Spinal cord (tissue), 10 donors: ENCODE measurements around the gene PAQR7. TPM values are rescaled to one million over a fixed set of nuclear protein-coding genes. Genes with fewer than 3 reads are reported as not detected.

Source experiments
- DNase-seq, 6 donors: peaks; one replicate each; pipeline versions ENCODE4 v3.0.0 to v3.0.0-alpha.2; 2013 to 2015; ENCODE audit warnings: low spot score in 6 of 6, low read depth in 4 of 6
- H3K27ac ChIP-seq: one replicate; pipeline ENCODE4 v1.5.1; 2013; ENCODE audit warnings: low read depth, low read length, control low read depth
- H3K27me3 ChIP-seq: one replicate; pipeline ENCODE4 v1.6.1; 2013; ENCODE audit warnings: low read length; ENCODE audit not compliant: control insufficient read depth, insufficient read depth
- H3K36me3 ChIP-seq: one replicate; pipeline ENCODE4 v1.6.1; 2013; ENCODE audit warnings: low read length; ENCODE audit not compliant: control insufficient read depth, insufficient read depth
- H3K4me1 ChIP-seq: one replicate; pipeline ENCODE4 v1.6.1; 2013; ENCODE audit warnings: low read length; ENCODE audit not compliant: control insufficient read depth, insufficient read depth
- H3K4me3 ChIP-seq: one replicate; pipeline ENCODE4 v1.5.1; 2013; ENCODE audit warnings: low read depth, low read length, control low read depth
- H3K9me3 ChIP-seq: one replicate; pipeline ENCODE4 v1.6.1; 2013; ENCODE audit warnings: low read length; ENCODE audit not compliant: control insufficient read depth, insufficient read depth
- WGBS: methylation state at CpG from one replicate; pipeline ENCODE4 v1.1.5; 2013; ENCODE audit warnings: missing lambda C conversion rate; ENCODE audit not compliant: insufficient coverage; 5-methylcytosine and 5-hydroxymethylcytosine counted together
- polyA plus RNA-seq, 2 donors: library from polyadenylated mRNA; unstranded; fragments of 120-200 nt; gene quantifications; one replicate each; pipeline ENCODE4 v1.2.1, GENCODE V29; 2013; ENCODE audit not compliant: insufficient read length in 2 of 2
- total RNA-seq, 2 donors: library from RNA; depleted of rRNA in 1 of 2; stranded (reverse); fragments of 120-200 nt in 1 of 2; fragments of >200 nt in 1 of 2; gene quantifications; one replicate each; pipeline versions ENCODE4 v1.2.3 to v1.2.4, GENCODE V29; 2013 to 2014
- donor health status: healthy.

The PAQR7 gene
- total and polyA plus RNA-seq, 4 donors, result 7.6 to 18.8 (median 12.6) TPM

DNA sequence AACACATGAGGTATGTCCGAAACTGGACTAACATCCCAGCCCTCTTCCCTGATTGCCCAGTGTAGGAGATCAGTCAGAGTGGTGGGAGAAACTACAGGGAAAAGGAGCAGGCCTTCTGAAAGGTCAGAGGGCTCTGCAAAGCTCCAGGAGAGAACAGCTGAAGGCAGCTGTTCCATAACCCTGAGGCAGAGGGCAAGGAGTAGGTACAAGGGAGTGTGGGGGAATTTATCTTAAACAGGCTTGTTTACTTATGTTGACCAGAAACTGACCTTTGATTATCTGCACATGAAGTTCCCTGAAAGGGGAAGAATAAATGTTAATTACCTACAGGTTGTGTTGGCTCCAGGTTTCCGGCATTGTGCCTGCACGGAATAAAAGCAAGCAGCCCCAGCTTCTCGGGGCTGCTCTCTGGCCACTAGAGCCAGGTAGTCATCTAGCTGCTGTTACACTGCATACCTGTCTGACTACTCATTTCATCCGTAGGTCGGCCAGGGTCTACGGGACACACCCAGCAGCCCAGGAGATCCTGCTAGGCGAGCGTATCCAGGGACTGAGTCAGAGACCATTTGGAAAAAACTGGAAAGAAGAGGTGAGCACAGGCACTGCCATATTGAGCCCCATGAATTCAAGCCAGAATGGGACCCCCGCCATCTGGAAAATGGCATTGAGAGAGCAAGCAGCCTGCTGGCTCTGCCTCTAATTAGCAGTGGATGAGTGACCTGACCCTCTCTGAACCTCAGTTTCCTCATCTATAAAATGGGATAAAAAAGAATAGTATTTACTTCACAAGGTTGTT lies 14.9 kb upstream of the PAQR7 start:
- Histone ChIP-seq H3K27me3 (no peaks in the 10 kb centered on the region), H3K4me1 (peaks cover 16% of the 10 kb centered on the region), H3K9me3 (no peaks in the 10 kb centered on the region), H3K36me3 (peaks cover 49% of the 10 kb centered on the region), H3K4me3 (no peak overlapping the region), H3K27ac (no peak overlapping the region)
- WGBS, result 86% methylated on average over 9 of the region's 10 CpGs
- DNase-seq, result no peak

DNA sequence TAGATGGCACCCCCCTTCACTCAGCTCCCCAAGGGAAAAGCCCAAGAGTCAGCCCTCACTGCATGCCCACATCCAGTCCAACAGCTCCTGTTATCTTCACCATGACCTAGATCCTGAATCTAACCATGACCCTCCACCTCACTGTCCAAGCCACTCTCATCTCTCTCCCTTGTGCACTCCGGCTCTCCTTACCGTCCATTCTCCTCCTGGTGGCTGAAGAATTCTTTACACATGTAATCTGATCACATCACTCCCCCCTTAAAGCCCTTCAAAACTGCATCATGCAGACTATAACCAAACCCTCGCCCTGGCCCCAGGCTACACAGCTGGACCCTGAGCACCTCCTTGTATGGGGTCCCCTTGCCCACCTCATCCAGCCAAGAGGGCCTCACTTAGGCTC lies 14.0 kb upstream of the PAQR7 start:
- 71% methylated on average over 3 of the region's 3 CpGs for WGBS
- Histone ChIP-seq H3K4me3 (no peak overlapping the region), H3K4me1 (peaks cover 11% of the 10 kb centered on the region), H3K9me3 (no peaks in the 10 kb centered on the region), H3K27me3 (no peaks in the 10 kb centered on the region), H3K36me3 (peaks cover 58% of the 10 kb centered on the region), H3K27ac (no peak overlapping the region)
- no peak for DNase-seq

DNA sequence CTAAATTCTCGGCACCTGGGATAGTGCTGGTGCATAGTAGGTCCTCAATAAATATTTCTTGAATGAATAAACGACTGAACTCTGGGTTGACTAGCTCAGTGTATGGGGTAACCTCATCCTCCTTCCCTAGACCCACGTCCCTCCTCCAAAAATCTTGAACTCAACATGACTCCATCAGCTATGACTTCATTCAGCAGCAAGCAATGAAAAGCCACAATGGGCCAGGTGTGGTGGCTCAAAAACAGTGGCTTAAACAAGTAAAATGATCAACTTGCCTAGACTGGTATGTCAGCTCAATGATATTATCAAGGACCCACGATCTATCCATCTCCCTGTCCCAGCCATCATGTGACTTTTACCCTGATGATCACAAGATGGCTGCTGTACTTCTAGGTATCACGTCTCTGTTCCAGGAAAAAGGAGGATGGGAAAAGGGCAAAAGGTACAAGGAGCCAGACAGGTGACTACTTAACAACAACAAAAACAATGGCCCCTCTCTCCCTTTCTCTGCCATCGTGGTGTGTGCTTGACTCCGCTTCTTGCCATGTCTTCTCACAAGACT lies 13.0 kb upstream of the PAQR7 start:
- Histone ChIP-seq H3K27me3 (no peaks in the 10 kb centered on the region), H3K4me3 (no peak overlapping the region), H3K4me1 (peaks cover 11% of the 10 kb centered on the region), H3K9me3 (no peaks in the 10 kb centered on the region), H3K36me3 (peaks cover 54% of the 10 kb centered on the region), H3K27ac (no peak overlapping the region)
- no peak for DNase-seq
- WGBS, result no CpG with 5 or more reads among the region's 7 CpGs

DNA sequence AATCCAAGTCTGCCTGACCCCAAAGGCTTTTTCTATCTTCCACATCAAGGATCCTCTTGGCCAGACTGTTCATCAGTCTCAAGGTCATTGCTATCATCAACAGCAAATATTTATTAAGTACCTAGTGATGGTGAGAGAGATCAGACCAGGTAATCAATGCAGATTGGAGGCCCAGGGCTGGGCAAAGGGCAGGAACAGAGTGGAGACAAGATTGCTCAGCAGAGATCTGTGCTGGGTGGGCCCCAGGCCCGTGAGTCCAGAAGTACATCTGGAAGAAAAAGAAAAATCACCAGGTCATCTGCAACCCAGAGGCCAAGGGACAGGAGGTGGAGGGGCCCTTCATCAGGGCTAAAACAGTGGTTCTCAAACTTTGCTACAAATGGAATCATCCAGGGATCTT lies 10.1 kb upstream of the PAQR7 start:
- 75% methylated on average over 1 of the region's 1 CpG for WGBS
- peaks cover 61% of the 10 kb centered on the region for H3K36me3 ChIP-seq
- no peak for DNase-seq
- no peaks in the 10 kb centered on the region for H3K4me1 ChIP-seq
- no peaks in the 10 kb centered on the region for H3K27me3 ChIP-seq
- H3K9me3 ChIP-seq, result no peaks in the 10 kb centered on the region
- no peak overlapping the region for H3K4me3 ChIP-seq
- H3K27ac ChIP-seq, result no peak overlapping the region

DNA sequence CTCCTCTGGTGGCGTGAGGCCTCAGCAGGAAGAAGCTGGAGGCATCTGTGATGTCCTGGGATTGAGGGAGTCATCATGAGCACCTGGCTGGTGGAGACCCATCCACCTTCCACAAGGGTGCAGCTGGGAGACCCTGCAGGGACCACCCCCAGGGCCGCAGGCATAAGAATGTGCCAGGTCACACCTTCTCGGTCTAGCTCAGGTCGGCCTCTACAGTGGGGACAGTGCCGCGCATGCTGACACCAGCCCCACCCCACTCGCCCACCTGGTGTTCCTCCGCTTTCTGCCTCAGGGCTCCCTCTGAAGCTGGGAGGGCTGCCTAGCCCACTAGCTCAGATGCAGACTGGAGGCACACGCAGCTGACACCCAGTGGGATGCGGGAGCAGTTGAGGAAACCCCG lies 5.8 kb upstream of the PAQR7 start:
- Histone ChIP-seq H3K4me1 (peaks cover 3% of the 10 kb centered on the region), H3K27me3 (no peaks in the 10 kb centered on the region), H3K27ac (no peak overlapping the region), H3K36me3 (peaks cover 41% of the 10 kb centered on the region), H3K9me3 (no peaks in the 10 kb centered on the region), H3K4me3 (no peak overlapping the region)
- DNase-seq, result no peak
- WGBS, result 88% methylated on average over 10 of the region's 11 CpGs

DNA sequence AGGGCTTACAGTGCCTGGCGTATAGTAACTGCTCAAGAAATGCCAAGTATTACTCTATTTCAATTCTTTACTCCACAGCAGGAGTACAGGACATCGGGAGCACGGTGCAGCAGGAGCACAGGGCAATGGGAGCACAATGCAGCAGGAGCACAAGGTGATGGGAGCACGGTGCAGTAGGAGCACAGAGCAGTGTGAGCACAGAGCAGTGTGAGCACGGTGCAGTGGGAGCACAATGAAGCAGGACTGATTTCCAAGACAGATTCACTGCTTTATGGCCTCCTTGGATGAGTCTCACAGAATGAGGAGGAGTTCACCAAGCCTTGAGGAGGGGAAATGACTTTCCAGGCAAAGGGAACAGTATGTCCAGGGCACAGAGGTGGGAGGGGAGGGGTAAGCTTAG lies 5.0 kb upstream of the PAQR7 start:
- DNase-seq, result no peak
- peaks cover 10% of the 10 kb centered on the region for H3K4me1 ChIP-seq
- no peak overlapping the region for H3K27ac ChIP-seq
- 89% methylated on average over 5 of the region's 5 CpGs for WGBS
- no peak overlapping the region for H3K4me3 ChIP-seq
- H3K9me3 ChIP-seq, result no peaks in the 10 kb centered on the region
- no peaks in the 10 kb centered on the region for H3K27me3 ChIP-seq
- peaks cover 38% of the 10 kb centered on the region for H3K36me3 ChIP-seq

DNA sequence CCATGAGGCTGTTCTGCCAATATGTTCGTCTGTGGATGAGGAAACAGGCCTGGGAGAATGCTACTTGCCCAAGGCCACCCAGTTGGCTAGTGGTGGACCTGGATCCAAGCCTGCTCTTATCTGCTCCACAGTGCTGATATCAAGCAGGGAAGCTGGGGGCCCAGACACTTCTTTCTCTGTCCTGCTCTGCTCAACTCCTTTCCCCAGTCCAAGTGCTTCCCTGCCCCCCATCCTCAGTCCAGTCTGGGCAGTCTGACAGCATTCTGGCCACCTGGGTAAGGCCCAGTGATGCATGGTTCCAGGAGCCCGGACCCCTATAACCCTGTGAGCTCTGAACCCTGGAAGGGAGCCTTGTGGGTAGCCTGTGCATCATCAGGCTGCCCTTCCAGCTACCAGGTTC lies 4.2 kb upstream of the PAQR7 start:
- no peaks in the 10 kb centered on the region for H3K27me3 ChIP-seq
- DNase-seq, result no peak
- H3K9me3 ChIP-seq, result no peaks in the 10 kb centered on the region
- WGBS, result 81% methylated on average over 2 of the region's 2 CpGs
- peaks cover 31% of the 10 kb centered on the region for H3K36me3 ChIP-seq
- H3K27ac ChIP-seq, result no peak overlapping the region
- H3K4me1 ChIP-seq, result peaks cover 15% of the 10 kb centered on the region
- H3K4me3 ChIP-seq, result no peak overlapping the region

DNA sequence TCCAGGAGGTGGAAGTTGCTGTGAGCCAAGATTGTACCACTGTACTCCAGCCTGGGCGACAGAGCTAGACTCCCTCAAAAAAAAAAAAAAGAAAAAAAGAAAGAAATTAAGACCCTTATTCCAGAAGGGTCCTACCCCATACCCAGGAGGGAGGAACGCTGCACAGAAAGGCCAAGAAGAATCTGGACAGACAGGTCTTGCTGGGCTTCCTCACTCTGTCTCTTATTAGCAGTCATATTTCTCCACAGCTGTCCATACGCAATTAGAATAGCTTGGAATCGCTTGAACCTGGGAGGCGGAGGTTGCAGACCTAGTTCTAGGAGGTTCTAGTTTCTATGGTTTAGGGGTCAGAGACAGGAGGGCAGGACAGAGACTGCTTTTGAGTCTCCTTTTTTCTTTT lies 3.2 kb upstream of the PAQR7 start:
- no peaks in the 10 kb centered on the region for H3K27me3 ChIP-seq
- 100% methylated on average over 2 of the region's 5 CpGs for WGBS
- H3K9me3 ChIP-seq, result no peaks in the 10 kb centered on the region
- no peak overlapping the region for H3K27ac ChIP-seq
- no peak for DNase-seq
- H3K4me3 ChIP-seq, result no peak overlapping the region
- peaks cover 24% of the 10 kb centered on the region for H3K4me1 ChIP-seq
- peaks cover 26% of the 10 kb centered on the region for H3K36me3 ChIP-seq

DNA sequence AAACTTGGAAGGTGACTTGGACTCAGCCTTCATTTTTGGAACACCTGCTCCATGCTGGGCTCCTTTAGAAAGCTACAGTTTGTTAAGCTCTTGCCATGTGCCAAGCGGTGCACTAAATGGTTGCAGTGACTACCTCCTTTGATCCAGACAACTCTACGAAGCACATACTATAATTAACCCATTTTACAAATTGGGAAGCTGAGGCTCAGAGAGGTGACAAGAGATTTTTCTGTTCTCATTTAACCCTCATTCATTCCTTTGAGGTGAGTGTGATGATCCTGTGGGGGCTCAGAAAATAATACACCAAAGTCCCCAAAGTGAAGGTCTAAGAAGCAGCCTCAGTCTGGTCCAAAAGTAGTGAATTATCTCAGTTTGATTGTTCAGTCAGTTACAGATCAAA lies 1.6 kb upstream of the PAQR7 start:
- no peak overlapping the region for H3K4me3 ChIP-seq
- H3K36me3 ChIP-seq, result peaks cover 14% of the 10 kb centered on the region
- peaks cover 33% of the 10 kb centered on the region for H3K4me1 ChIP-seq
- H3K27me3 ChIP-seq, result no peaks in the 10 kb centered on the region
- no peak for DNase-seq
- whole genome bisulfite sequencing, result no CpG with 5 or more reads among the region's 2 CpGs
- no peaks in the 10 kb centered on the region for H3K9me3 ChIP-seq
- H3K27ac ChIP-seq, result no peak overlapping the region

DNA sequence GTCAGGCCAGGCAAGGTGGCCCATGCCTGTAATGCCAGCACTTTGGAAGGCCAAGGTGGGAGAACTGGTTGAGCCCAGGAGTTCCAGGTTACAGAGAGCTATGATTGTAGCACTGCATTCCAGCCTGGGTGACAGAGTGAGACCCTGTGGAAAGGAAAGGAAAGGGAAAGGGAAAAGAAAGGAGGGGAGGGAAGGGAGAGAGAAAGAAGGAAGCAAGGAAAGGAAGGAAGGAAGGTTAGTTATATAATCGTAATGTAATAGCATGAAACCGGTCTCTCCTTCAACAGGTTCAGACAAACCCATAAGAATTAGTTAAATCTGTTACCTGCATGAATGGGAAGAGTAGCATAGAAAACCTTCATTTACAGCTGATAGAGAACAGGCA lies 1.2 kb upstream of the PAQR7 start:
- no peaks in the 10 kb centered on the region for H3K9me3 ChIP-seq
- no peak overlapping the region for H3K27ac ChIP-seq
- H3K4me3 ChIP-seq, result no peak overlapping the region
- peaks cover 13% of the 10 kb centered on the region for H3K36me3 ChIP-seq
- H3K4me1 ChIP-seq, result peaks cover 38% of the 10 kb centered on the region
- no CpG with 5 or more reads among the region's 2 CpGs for WGBS
- H3K27me3 ChIP-seq, result no peaks in the 10 kb centered on the region
- DNase-seq, result no peak
